Trophoblast cell (in vitro differentiated cells and primary cell): ENCODE results near the gene ELOA2.
"Not testable (repeated sequence)": the region's sequence is repeated elsewhere in the genome, so short reads cannot be mapped to it uniquely, and the experiment has no call there.

ENCODE experiments used
- DNase-seq, 2 donors: peaks; one replicate each; pipeline ENCODE4 v3.0.0-alpha.2; 2016
- H2AFZ ChIP-seq: 2 replicates; pipeline ENCODE4 v1.6.1; 2013; ENCODE audit warnings: low read length, moderate library complexity, mild to moderate bottlenecking; ENCODE audit not compliant: insufficient read depth, poor library complexity
- H2AK5ac ChIP-seq: 2 replicates; pipeline ENCODE4 v1.6.1; 2013; ENCODE audit warnings: mild to moderate bottlenecking, low read length
- H2BK120ac ChIP-seq: 2 replicates; pipeline ENCODE4 v1.6.1; 2013; ENCODE audit warnings: low read length, mild to moderate bottlenecking, moderate library complexity; ENCODE audit not compliant: insufficient read depth, poor library complexity
- H2BK12ac ChIP-seq: 2 replicates; pipeline ENCODE4 v1.6.1; 2013; ENCODE audit warnings: mild to moderate bottlenecking, low read length, moderate library complexity
- H2BK5ac ChIP-seq: 2 replicates; pipeline ENCODE4 v1.6.1; 2013; ENCODE audit warnings: low read length, low read depth, moderate library complexity, mild to moderate bottlenecking; ENCODE audit not compliant: poor library complexity
- H3K14ac ChIP-seq: 2 replicates; pipeline ENCODE4 v1.6.1; 2013; ENCODE audit warnings: mild to moderate bottlenecking, low read length
- H3K18ac ChIP-seq: 2 replicates; pipeline ENCODE4 v1.6.1; 2013; ENCODE audit warnings: mild to moderate bottlenecking, low read length
- H3K23ac ChIP-seq: 2 replicates; pipeline ENCODE4 v1.6.1; 2013; ENCODE audit warnings: low read length
- H3K27ac ChIP-seq: 2 replicates; pipeline ENCODE4 v1.5.1; 2013; ENCODE audit warnings: low read depth, mild to moderate bottlenecking, inconsistent platforms, low read length, moderate library complexity
- H3K27me3 ChIP-seq: 2 replicates; pipeline ENCODE4 v1.6.1; 2013; ENCODE audit warnings: inconsistent platforms, mild to moderate bottlenecking, low read length, moderate library complexity; ENCODE audit not compliant: insufficient read depth
- H3K36me3 ChIP-seq, 2 experiments: 1 replicate in 1 of 2; 2 replicates in 1 of 2; pipeline ENCODE4 v1.6.1; 2013; ENCODE audit warnings: low read length in 2 of 2, mild to moderate bottlenecking in 2 of 2, moderate library complexity in 1 of 2; ENCODE audit not compliant: insufficient read depth in 2 of 2, control insufficient read depth in 1 of 2
- H3K4ac ChIP-seq: 2 replicates; pipeline ENCODE4 v1.6.1; 2013; ENCODE audit warnings: low read depth, mild to moderate bottlenecking, low read length, moderate library complexity
- H3K4me1 ChIP-seq, 2 experiments: 1 replicate in 1 of 2; 2 replicates in 1 of 2; pipeline ENCODE4 v1.6.1; 2013; ENCODE audit warnings: low read length in 2 of 2, mild to moderate bottlenecking in 2 of 2, moderate library complexity in 1 of 2; ENCODE audit not compliant: insufficient read depth in 2 of 2, control insufficient read depth in 1 of 2
- H3K4me2 ChIP-seq: 2 replicates; pipeline ENCODE4 v1.6.1; 2013; ENCODE audit warnings: inconsistent platforms, mild to moderate bottlenecking, low read length, moderate library complexity
- H3K4me3 ChIP-seq: 2 replicates; pipeline ENCODE4 v1.5.1; 2013; ENCODE audit warnings: mild to moderate bottlenecking, low read depth, low read length, inconsistent platforms
- H3K79me1 ChIP-seq: one replicate; pipeline ENCODE4 v1.6.1; 2013; ENCODE audit warnings: low read length
- H3K79me2 ChIP-seq: 2 replicates; pipeline ENCODE4 v1.6.1; 2013; ENCODE audit warnings: low read length, mild to moderate bottlenecking; ENCODE audit not compliant: control insufficient read depth, insufficient read depth, poor library complexity
- H3K9ac ChIP-seq: 2 replicates; pipeline ENCODE4 v1.6.1; 2013; ENCODE audit warnings: mild to moderate bottlenecking, low read length
- H3K9me3 ChIP-seq: 2 replicates; pipeline ENCODE4 v1.6.1; 2013; ENCODE audit warnings: low read depth, mild to moderate bottlenecking, control low read depth, inconsistent platforms, low read length; ENCODE audit not compliant: insufficient read depth
- H4K12ac ChIP-seq: 2 replicates; pipeline ENCODE4 v1.6.1; 2013; ENCODE audit warnings: low read depth, mild to moderate bottlenecking, low read length, moderate library complexity
- H4K8ac ChIP-seq: 2 replicates; pipeline ENCODE4 v1.6.1; 2013; ENCODE audit warnings: low read depth, mild to moderate bottlenecking, low read length, moderate library complexity
- H4K91ac ChIP-seq: one replicate; pipeline ENCODE4 v1.6.1; 2013; ENCODE audit warnings: low read depth, mild to moderate bottlenecking, low read length, moderate library complexity
- WGBS: extraction: QIAGEN DNeasy Blood & Tissue Kit; methylation state at CpG from one replicate; pipeline ENCODE4 v1.1.7; 2013; ENCODE audit warnings: missing lambda C conversion rate; ENCODE audit not compliant: insufficient read length, insufficient coverage; ENCODE audit errors: extremely low coverage; 5-methylcytosine and 5-hydroxymethylcytosine counted together

ELOA2 gene

DNA sequence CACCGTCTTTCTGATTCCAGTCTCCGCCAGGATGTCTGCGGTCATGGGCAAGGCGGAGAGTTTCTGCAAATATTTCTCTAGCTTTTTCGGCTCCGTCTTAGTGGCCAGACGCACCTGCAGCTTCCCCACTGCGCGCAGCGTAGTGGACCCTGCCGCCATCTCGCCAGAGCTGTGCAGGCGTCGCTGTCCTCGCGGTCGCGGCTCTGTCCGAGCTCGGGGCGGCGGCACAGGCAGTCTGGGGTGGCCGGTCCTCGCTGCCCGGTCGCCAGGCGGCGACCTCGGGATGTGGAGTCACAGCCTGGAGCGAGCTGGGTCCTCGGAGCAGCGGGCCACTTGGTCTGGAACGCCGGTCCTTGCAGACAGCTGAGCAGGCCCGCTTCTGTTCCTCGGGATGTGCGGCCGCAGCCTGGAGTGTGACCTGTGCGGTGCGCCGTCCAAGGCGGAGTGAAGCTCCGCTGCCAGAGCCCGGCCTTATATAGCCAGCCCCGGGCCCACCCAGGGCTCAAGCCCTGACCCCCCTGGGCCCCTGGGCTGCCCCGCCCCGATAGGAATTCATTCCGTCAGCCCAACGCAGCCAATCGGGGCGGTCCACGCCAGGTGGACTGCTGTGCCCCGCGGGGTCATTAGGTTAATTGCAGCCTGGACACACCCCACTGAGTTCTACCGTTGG is 5.6 kb downstream of the ELOA2 start:
- not testable (repeated sequence) for H3K9me3 ChIP-seq, H3K18ac ChIP-seq, H3K4ac ChIP-seq, H3K23ac ChIP-seq, H3K14ac ChIP-seq, H3K4me3 ChIP-seq, H4K91ac ChIP-seq, H3K4me2 ChIP-seq, H2AK5ac ChIP-seq, H3K27me3 ChIP-seq, H3K27ac ChIP-seq, H3K4me1 ChIP-seq, H2AFZ ChIP-seq, H3K79me2 ChIP-seq, H3K36me3 ChIP-seq, DNase-seq, H3K79me1 ChIP-seq, H2BK12ac ChIP-seq, H3K9ac ChIP-seq, H2BK120ac ChIP-seq, H4K8ac ChIP-seq, H2BK5ac ChIP-seq, H4K12ac ChIP-seq
- no CpG with 5 or more reads among the region's 55 CpGs for WGBS

DNA sequence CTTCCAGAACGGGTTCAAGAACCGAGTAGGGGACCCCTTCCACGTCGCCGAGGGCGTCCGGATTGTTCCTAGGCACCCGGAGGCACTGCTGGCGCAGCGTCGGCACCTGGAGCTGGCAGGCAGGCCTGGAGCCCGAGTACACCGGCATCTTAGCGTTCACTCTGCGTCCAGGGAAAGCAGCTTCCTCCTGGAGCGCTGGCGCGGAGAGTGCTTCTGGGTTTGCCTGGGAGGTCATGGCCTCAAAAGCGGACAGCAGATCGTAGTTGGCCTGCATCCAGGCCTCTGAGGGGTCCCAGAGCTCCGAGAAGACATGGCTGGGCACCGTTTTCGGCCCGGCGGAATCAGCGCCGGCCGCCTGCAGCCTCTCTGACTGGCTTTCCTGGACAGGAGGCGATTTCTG is 6.7 kb downstream of the ELOA2 start:
- not testable (repeated sequence) for H3K4me1 ChIP-seq, H4K8ac ChIP-seq, H3K27me3 ChIP-seq, H2BK12ac ChIP-seq, H3K27ac ChIP-seq, H2AFZ ChIP-seq, DNase-seq, H3K9me3 ChIP-seq, H3K9ac ChIP-seq, H3K79me2 ChIP-seq, H3K18ac ChIP-seq, H3K4me2 ChIP-seq, H2BK5ac ChIP-seq, H4K91ac ChIP-seq, H3K79me1 ChIP-seq, H3K4me3 ChIP-seq, H2AK5ac ChIP-seq, H3K36me3 ChIP-seq, H2BK120ac ChIP-seq, H4K12ac ChIP-seq, H3K4ac ChIP-seq, H3K14ac ChIP-seq, H3K23ac ChIP-seq
- no CpG with 5 or more reads among the region's 29 CpGs for WGBS

DNA sequence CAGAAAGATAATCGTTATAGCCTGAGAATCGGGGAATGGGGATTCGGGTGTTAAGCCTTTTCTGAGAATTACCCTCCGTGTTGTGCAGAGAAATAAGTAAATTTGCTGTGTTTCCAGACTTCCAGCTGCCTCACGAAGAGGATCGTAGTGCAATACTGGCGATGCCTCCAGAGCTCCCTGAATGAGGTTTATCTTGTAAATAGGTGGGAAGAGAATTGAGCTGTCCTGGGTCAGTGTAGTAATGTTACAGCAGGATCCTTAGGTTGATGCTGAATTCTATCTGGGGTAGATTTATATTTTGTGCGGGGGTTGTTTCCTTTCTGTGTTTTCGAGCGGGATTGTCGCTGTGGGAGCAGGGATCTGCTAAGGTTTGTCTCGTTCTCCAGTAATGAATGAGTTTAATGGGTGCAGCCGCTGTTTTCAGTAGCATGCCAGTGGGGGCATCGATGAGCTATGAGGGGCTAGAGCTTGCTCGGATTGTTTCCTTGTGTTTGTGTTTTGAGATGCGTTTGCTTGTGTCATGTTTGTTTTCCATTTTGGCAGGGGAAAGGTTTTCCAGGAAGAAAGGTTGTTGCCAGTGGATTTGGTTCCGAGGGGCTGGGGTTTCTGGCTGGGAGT is 9.8 kb downstream of the ELOA2 start:
- H4K8ac ChIP-seq, H3K4me1 ChIP-seq, H2BK5ac ChIP-seq, H3K79me2 ChIP-seq, H2BK12ac ChIP-seq, H3K14ac ChIP-seq, H2AFZ ChIP-seq, H3K4ac ChIP-seq, H3K36me3 ChIP-seq, H2BK120ac ChIP-seq, H3K18ac ChIP-seq, H3K23ac ChIP-seq, H3K79me1 ChIP-seq, H4K12ac ChIP-seq, H3K27ac ChIP-seq, H4K91ac ChIP-seq, H3K9ac ChIP-seq, H3K4me3 ChIP-seq, H3K4me2 ChIP-seq, H3K27me3 ChIP-seq, H2AK5ac ChIP-seq, H3K9me3 ChIP-seq, DNase-seq: not testable (repeated sequence)
- WGBS: no CpG with 5 or more reads among the region's 17 CpGs

DNA sequence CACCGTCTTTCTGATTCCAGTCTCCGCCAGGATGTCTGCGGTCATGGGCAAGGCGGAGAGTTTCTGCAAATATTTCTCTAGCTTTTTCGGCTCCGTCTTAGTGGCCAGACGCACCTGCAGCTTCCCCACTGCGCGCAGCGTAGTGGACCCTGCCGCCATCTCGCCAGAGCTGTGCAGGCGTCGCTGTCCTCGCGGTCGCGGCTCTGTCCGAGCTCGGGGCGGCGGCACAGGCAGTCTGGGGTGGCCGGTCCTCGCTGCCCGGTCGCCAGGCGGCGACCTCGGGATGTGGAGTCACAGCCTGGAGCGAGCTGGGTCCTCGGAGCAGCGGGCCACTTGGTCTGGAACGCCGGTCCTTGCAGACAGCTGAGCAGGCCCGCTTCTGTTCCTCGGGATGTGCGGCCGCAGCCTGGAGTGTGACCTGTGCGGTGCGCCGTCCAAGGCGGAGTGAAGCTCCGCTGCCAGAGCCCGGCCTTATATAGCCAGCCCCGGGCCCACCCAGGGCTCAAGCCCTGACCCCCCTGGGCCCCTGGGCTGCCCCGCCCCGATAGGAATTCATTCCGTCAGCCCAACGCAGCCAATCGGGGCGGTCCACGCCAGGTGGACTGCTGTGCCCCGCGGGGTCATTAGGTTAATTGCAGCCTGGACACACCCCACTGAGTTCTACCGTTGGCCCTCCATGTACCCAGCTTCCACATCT is 11.5 kb downstream of the ELOA2 start:
- not testable (repeated sequence) for H4K8ac ChIP-seq, DNase-seq, H3K18ac ChIP-seq, H2AK5ac ChIP-seq, H3K4me3 ChIP-seq, H3K27ac ChIP-seq, H3K9me3 ChIP-seq, H3K4me1 ChIP-seq, H2BK12ac ChIP-seq, H3K36me3 ChIP-seq, H3K14ac ChIP-seq, H3K4ac ChIP-seq, H3K9ac ChIP-seq, H3K79me1 ChIP-seq, H3K4me2 ChIP-seq, H2AFZ ChIP-seq, H3K79me2 ChIP-seq, H4K12ac ChIP-seq, H3K23ac ChIP-seq, H4K91ac ChIP-seq, H2BK120ac ChIP-seq, H2BK5ac ChIP-seq, H3K27me3 ChIP-seq
- no CpG with 5 or more reads among the region's 55 CpGs for WGBS
